ENCODE data around the gene IL12RB1.

DNA sequence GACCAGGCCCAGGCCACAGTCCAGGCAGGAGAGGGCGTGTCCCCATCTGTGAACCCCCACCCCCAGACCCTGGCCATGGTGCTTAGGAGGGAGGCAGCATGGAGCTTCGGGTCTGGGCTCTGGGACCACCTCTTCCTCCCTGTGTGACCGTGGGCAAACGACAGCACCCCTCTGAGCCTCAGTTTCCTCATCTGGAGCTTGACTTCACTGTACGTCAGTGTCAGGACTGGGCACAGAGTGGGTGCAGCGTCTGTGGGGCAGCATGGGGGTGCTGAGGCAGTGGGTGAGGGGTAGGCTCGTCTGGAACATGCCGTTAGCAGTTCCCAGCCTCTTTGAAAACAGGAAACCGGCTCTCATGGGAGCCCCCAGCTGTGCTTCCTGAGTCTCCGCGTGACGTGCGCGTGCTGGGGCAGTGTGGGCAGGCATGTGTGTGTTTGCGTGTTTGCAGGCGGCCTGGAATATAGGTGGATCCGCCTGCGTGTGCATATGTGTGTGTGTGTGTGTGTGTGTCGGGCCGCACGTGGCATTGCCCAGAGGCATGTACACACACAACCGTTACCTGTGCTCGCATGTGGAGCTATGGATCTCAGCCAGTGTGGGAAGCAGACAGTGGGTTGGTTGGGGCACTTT lies 63.0 kb downstream of the IL12RB1 start:
- no peak for TF ChIP-seq CTCF (IDR thresholded peaks at IDR 0.05; ENCODE audit: insufficient read depth, low read length, poor library complexity, severe bottlenecking)
- no peak for TF ChIP-seq EZH2phosphoT487 (conservative IDR thresholded peaks at IDR 0.05; ENCODE audit: low read length)
